ENCODE results near the gene RTL10. TPM values are rescaled to one million over a fixed set of nuclear protein-coding genes. Genes with fewer than 3 reads are reported as not detected.

The RTL10 gene
- total and polyA plus RNA-seq, 10 of the 15 experiments (the other 5 are each of a cell fraction or from before 2014, with no cell fraction given), result 5.3 to 18.1 (median 10.3) TPM

GRCh38 chr22:19831016-19831415 is 23.7 kb downstream of the RTL10 start:
- Histone ChIP-seq H4K20me1 (ENCODE audit: control insufficient read depth, insufficient read depth) (no peaks in the 10 kb centered on the region), H3K27me3 (replicated peaks in 1 of 2; ENCODE audit: control insufficient read depth in 2 of 2, insufficient read depth in 2 of 2, low read length in 1 of 2) (no peaks in the 10 kb centered on the region), H2AFZ (ENCODE audit: control insufficient read depth, low read depth, low read length) (no peak overlapping the region), H3K4me2 (ENCODE audit: control insufficient read depth, insufficient read depth) (no peak overlapping the region), H3K4me3 (no peak overlapping the region), H3K36me3 (ENCODE audit: control insufficient read depth in 2 of 2, insufficient read depth in 2 of 2, low read length in 1 of 2) (no peaks in the 10 kb centered on the region), H3K4me1 (ENCODE audit: control insufficient read depth, insufficient read depth, low read length) (peaks cover 6% of the 10 kb centered on the region), H3K79me2 (ENCODE audit: control insufficient read depth, insufficient read depth, low read length) (no peaks in the 10 kb centered on the region), H3K9me3 (replicated peaks; ENCODE audit: control insufficient read depth, insufficient read depth, low read length) (no peaks in the 10 kb centered on the region), H3K9ac (ENCODE audit: control insufficient read depth, insufficient read depth, low read length) (no peak overlapping the region), H3K27ac (ENCODE audit: control insufficient read depth, insufficient read depth) (no peak overlapping the region)
- in situ Hi-C loops (cut with MboI) (no loop called here), intact Hi-C loops (cut with micrococcal nuclease; ENCODE audit: unreplicated experiment) (no loop called here)
- ATAC-seq (no peak), DNase-seq (ENCODE audit: low read depth, low spot score) (no peak), FAIRE-seq (no peak)
- no peak for TF ChIP-seq RAD51 (IDR thresholded peaks at IDR 0.05)
- TF ChIP-seq IRF3 (IDR thresholded peaks at IDR 0.05), result no peak
- TF ChIP-seq IRF5 (IDR thresholded peaks at IDR 0.05; ENCODE audit: borderline replicate concordance), result no peak
- TF ChIP-seq RELA (IDR thresholded peaks at IDR 0.05; ENCODE audit: borderline replicate concordance, partially characterized antibody), result no peak
- no peak for TF ChIP-seq YY1 (IDR thresholded peaks at IDR 0.05; ENCODE audit: low read depth, low read length)
- no peak for TF ChIP-seq MYC (IDR thresholded peaks at IDR 0.05; ENCODE audit: insufficient read depth, insufficient read length, insufficient replicate concordance, low read length, severe bottlenecking)
- no peak for TF ChIP-seq TARDBP (IDR thresholded peaks at IDR 0.05; ENCODE audit: borderline replicate concordance)
- TF ChIP-seq EZH2 (IDR thresholded peaks at IDR 0.05; ENCODE audit: borderline replicate concordance, control insufficient read depth, low read depth, low read length), result no peak
- SMC1A ChIA-PET (ENCODE audit: uncharacterized antibody, unreplicated experiment), result interaction anchor here (0.9 to 1.4 kb wide), 2 partner anchors 58 to 84 kb away, joined by 3 to 6 read pairs; no protein-coding TSS in a partner anchor
- WGBS (ENCODE audit: insufficient coverage, insufficient replicate concordance, low lambda C conversion rate, missing lambda C conversion rate), result 94% methylated on average over 6 of the region's 6 CpGs
- POLR2A ChIA-PET, result no interaction called here
- CTCF ChIA-PET, result interaction anchor here (1.1 kb wide), 1 partner anchor 11 kb away, joined by 5 read pairs; no protein-coding TSS in a partner anchor
- RAD21 ChIA-PET (ENCODE audit: unreplicated experiment), result no interaction called here
- BruUV-seq (replicated peaks), result no TSS peak
